KOPT-K1 (cell line): ENCODE data around the gene SRP9.
"Not testable (repeated sequence)": the region's sequence is repeated elsewhere in the genome, so short reads cannot be mapped to it uniquely, and the experiment has no call there.

Source experiments
- H3K27ac ChIP-seq: fragments of 200-600 bp; sonication (generic); 2 replicates; pipeline ENCODE4 v1.5.1; 2016; ENCODE audit warnings: antibody characterized with exemption, mild to moderate bottlenecking, low read depth, low read length; ENCODE audit not compliant: poor library complexity, severe bottlenecking
- H3K36me3 ChIP-seq: fragments of 200-600 bp; sonication (generic); 2 replicates; pipeline ENCODE4 v1.5.1; 2017; ENCODE audit warnings: antibody characterized with exemption, mild to moderate bottlenecking, low read length, moderate library complexity; ENCODE audit not compliant: insufficient read depth
- H3K9me3 ChIP-seq: fragments of 200-600 bp; sonication (generic); 2 replicates; pipeline ENCODE4 v1.5.1; 2017; ENCODE audit warnings: antibody characterized with exemption, low read length, mild to moderate bottlenecking; ENCODE audit not compliant: insufficient read depth, poor library complexity, severe bottlenecking

Gene SRP9

DNA sequence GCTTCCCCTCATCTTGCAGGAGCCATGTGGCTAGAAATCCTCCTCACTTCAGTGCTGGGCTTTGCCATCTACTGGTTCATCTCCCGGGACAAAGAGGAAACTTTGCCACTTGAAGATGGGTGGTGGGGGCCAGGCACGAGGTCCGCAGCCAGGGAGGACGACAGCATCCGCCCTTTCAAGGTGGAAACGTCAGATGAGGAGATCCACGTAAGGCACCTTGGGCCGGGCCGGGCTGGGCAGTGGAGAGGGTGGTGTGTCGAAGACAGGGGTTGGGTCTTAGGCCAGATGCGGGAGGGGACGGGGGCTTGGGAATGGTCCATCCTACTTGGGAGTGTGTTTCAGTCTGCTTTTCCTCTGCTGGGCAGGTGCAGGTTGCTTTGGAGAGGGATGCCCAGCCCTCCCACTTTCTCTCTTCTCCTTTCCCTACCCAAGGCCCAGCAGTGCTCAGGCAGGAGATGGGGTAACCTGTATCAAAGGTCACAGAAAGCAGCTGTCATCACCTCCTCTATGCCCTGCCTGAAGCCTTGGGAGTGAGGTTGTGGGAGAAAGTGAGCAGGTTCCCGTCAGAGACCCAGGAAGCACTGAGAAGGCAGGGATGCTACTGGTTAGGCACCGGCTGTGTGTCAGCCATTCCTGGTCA is 51.2 kb downstream of the SRP9 start:
- Histone ChIP-seq H3K27ac (no peak overlapping the region), H3K9me3 (no peaks in the 10 kb centered on the region), H3K36me3 (no peaks in the 10 kb centered on the region)

DNA sequence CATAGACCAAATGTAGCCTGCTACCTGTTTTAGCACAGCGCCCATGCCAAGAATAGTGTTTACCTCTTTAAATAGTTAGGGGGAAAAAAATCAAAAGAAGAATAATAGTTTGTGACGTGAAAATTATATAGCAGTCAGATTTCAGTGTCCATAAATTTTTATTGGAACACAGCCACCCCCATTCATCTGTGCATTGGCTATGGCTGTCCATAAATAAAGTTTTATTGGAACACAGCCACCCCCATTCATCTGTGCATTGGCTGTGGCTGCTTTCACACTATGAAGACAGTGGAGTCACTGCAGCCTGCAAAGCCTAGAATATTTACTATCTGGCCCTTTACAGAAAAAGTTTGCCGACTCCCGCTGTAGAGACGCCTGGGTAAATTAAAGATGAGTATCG is 53.2 kb downstream of the SRP9 start:
- Histone ChIP-seq H3K36me3 (no peaks in the 10 kb centered on the region), H3K9me3 (no peaks in the 10 kb centered on the region), H3K27ac (no peak overlapping the region)

DNA sequence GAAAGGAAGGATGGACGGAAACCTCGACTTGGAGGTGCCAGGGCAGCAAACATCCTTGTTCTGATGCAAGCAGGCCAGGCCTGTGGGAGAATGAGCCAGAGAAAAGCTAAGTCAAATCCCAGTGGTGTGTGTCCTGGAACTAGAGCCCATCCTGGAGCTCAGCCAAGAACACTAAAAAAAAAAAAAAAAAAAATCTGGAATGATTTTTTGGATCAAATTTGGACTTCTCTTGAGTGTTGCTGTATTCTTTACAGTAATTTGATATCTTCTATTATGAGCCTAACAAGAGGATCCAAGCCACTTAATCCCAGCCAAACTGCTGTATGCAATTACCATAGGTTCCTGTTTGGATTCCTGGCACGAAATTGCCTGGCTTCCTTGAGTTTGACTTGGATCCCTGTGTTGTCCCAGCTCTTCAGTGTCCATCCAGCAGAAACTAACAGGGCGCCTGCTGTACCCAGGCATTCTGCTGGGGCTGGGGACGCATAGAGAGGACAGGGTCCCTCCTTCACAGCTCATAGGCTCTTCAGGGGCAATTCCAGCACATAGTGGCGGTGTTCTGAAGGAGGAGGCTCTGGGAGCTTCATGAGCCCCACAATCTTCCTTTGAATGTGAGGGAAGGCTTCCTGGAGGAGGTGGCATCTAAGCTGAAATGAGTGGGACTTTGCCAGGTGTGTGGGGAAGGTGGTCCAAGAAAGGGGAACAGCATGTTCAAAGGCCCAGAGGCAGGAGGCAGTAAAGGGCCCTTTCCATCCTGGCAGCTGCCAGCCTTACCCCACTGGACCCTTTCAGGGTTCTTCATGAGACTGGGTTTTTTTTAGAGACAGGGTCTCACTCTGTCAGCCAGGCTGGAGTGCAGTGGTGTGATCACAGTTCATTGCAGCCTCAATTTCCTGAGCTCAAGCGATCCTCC is 57.0 kb downstream of the SRP9 start:
- H3K9me3 ChIP-seq: no peaks in the 10 kb centered on the region
- no peak overlapping the region for H3K27ac ChIP-seq
- no peaks in the 10 kb centered on the region for H3K36me3 ChIP-seq

DNA sequence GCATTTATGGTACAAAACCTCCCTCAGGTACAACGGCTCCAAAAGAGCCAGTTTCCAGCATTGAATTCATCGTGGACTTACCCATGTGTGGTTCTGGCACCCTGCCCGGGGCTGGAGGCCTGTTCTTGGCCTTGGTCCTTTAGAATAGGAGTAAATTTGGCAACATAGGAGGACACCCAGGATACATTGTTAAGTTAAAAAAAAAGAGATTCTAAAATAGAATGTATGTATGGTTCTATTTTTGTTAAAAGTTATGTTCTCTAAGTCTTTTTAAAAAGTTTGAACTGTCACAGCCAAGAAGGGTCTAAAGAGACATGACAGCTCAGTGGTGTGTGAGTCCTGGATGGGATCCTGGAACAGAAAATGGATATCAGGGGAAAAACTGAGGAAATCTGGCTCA is 58.2 kb downstream of the SRP9 start:
- no peaks in the 10 kb centered on the region for H3K36me3 ChIP-seq

DNA sequence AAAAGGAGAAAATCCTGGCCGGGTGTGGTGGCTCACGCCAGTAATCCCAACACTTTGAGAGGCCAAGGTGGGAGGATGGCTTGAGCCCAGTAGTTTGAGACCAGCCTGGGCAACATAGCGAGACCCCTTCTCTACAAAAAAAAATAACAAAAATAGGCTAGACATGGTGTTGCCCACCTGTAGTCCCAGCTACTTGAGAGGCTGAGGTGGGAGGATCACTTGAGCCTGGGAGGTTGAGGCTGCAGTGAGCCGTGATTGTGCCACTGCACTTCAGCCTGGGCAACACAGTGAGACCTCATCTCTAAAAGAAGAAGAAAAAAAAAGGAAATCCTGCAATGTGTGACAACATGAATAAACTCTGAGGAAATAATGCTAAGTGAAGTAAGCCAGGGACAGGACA is 58.7 kb downstream of the SRP9 start:
- not testable (repeated sequence) for H3K9me3 ChIP-seq, H3K27ac ChIP-seq, H3K36me3 ChIP-seq

More for the DNA sequence above, 58.2 kb downstream of the SRP9 start:
- no peak overlapping the region for H3K27ac ChIP-seq
- no peaks in the 10 kb centered on the region for H3K9me3 ChIP-seq

DNA sequence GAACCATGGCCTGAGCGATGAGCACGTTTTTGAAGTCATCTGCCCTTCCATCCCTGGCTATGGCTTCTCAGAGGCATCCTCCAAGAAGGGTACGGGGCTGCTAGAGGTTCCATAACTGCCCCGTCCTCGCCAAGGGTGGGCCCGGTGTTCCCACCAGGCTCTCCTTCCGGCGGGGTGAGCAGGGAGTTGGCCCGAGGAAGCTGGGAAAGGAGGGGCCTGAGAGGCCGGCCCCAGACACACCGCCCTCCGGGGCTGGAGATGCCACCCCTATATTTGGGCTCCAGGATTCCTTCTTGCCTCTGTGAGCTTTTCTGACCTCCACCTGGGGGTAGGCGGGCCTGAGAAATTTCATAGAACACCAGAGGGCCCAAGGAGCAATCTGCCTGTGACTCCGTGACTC is 61.2 kb downstream of the SRP9 start:
- Histone ChIP-seq H3K36me3 (no peaks in the 10 kb centered on the region), H3K9me3 (no peaks in the 10 kb centered on the region), H3K27ac (no peak overlapping the region)
